HEK293 (cell line): ENCODE measurements around the gene NT5DC2.

Experiments used
- CTCF ChIA-PET: fragments of 350-600 bp; formaldehyde crosslinking; extraction: SDS; loops from one replicate; lab custom pipeline; 2021; ENCODE audit warnings: antibody characterized with exemption; lab: Yijun Ruan, JAX
- POLR2A ChIA-PET: fragments of 300-600 bp; formaldehyde crosslinking; extraction: SDS; loops from one replicate; lab custom pipeline; 2020; ENCODE audit warnings: antibody characterized with exemption, inconsistent platforms; lab: Yijun Ruan, JAX
- H3K27ac ChIP-seq: fragments of 200-500 bp; sonication (Bioruptor generic); 2 replicates; pipeline ENCODE4 v1.5.1; 2014; ENCODE audit warnings: low read depth, low read length, control low read depth, inconsistent platforms; ENCODE audit errors: extremely low read depth
- H3K36me3 ChIP-seq, 2 experiments: fragments of 200-500 bp in 1 of 2; sonication (Bioruptor generic) in 1 of 2; 1 replicate in 1 of 2; 2 replicates in 1 of 2; pipeline ENCODE4 v1.5.1; 2014 to 2017; ENCODE audit warnings: inconsistent platforms in 2 of 2, low read length in 2 of 2; ENCODE audit not compliant: control insufficient read depth in 2 of 2, insufficient read depth in 1 of 2
- H3K4me1 ChIP-seq: fragments of 200-500 bp; sonication (Bioruptor generic); 2 replicates; pipeline ENCODE4 v1.5.1; 2014; ENCODE audit warnings: mild to moderate bottlenecking, low read length, inconsistent platforms; ENCODE audit not compliant: control insufficient read depth, insufficient read depth
- H3K4me3 ChIP-seq: 2 replicates; pipeline ENCODE4 v1.5.1; 2011; ENCODE audit warnings: low read depth, mild to moderate bottlenecking, control low read depth, low read length, moderate library complexity
- H3K9me3 ChIP-seq: fragments of 200-500 bp; sonication (Bioruptor generic); 2 replicates; pipeline ENCODE4 v1.5.1; 2014; ENCODE audit warnings: low read depth, low read length, inconsistent platforms; ENCODE audit not compliant: control insufficient read depth, insufficient read depth
- GFI1B ChIP-seq: fragments of 450-650 bp; formaldehyde crosslinking; IDR thresholded peaks from 2 replicates; pipeline ENCODE4 v1.5.1; 2016; ENCODE audit warnings: missing biosample characterization, missing genetic modification characterization
- GLIS1 ChIP-seq: fragments of 450-650 bp; formaldehyde crosslinking; IDR thresholded peaks from 2 replicates; pipeline ENCODE4 v1.5.1; 2016; ENCODE audit warnings: missing biosample characterization, missing genetic modification characterization
- KLF7 ChIP-seq: fragments of 450-650 bp; formaldehyde crosslinking; IDR thresholded peaks from 2 replicates; pipeline ENCODE4 v1.5.1; 2016; ENCODE audit warnings: missing biosample characterization, missing genetic modification characterization, borderline replicate concordance
- ZBTB8A ChIP-seq: fragments of 450-650 bp; formaldehyde crosslinking; IDR thresholded peaks from 2 replicates; pipeline ENCODE4 v1.5.1; 2016; ENCODE audit warnings: missing biosample characterization, missing genetic modification characterization
- ZFP69B ChIP-seq: fragments of 450-650 bp; formaldehyde crosslinking; IDR thresholded peaks from 2 replicates; pipeline ENCODE4 v1.5.1; 2016; ENCODE audit warnings: missing biosample characterization, missing genetic modification characterization
- ZNF221 ChIP-seq: fragments of 450-650 bp; formaldehyde crosslinking; IDR thresholded peaks from 2 replicates; pipeline ENCODE4 v1.5.1; 2017; ENCODE audit warnings: missing biosample characterization, missing genetic modification characterization, borderline replicate concordance
- ZNF223 ChIP-seq: fragments of 450-650 bp; formaldehyde crosslinking; IDR thresholded peaks from 2 replicates; pipeline ENCODE4 v1.5.1; 2016; ENCODE audit warnings: missing biosample characterization, missing genetic modification characterization
- ZNF248 ChIP-seq: fragments of 450-650 bp; formaldehyde crosslinking; IDR thresholded peaks from 2 replicates; pipeline ENCODE4 v1.5.1; 2017; ENCODE audit warnings: missing biosample characterization, missing genetic modification characterization
- ZNF391 ChIP-seq: fragments of 450-650 bp; formaldehyde crosslinking; IDR thresholded peaks from 2 replicates; pipeline ENCODE4 v1.5.1; 2016; ENCODE audit warnings: low read depth, missing biosample characterization, missing genetic modification characterization, borderline replicate concordance
- ZNF560 ChIP-seq: fragments of 450-650 bp; formaldehyde crosslinking; IDR thresholded peaks from 2 replicates; pipeline ENCODE4 v1.5.1; 2017; ENCODE audit warnings: missing biosample characterization, missing genetic modification characterization, borderline replicate concordance
- ZNF658 ChIP-seq: fragments of 450-650 bp; formaldehyde crosslinking; IDR thresholded peaks from 2 replicates; pipeline ENCODE4; 2016; ENCODE audit warnings: missing biosample characterization, missing genetic modification characterization
- ZNF701 ChIP-seq: fragments of 450-650 bp; formaldehyde crosslinking; IDR thresholded peaks from 2 replicates; pipeline ENCODE4 v1.5.1; 2016; ENCODE audit warnings: missing biosample characterization, missing genetic modification characterization
- TF ChIP-seq, protein P1 (sequence below): fragments of 450-650 bp; formaldehyde crosslinking; IDR thresholded peaks from 2 replicates; pipeline ENCODE4 v1.5.1; 2017; ENCODE audit warnings: missing biosample characterization, missing genetic modification characterization
- TF ChIP-seq, protein P2 (sequence below): fragments of 450-650 bp; formaldehyde crosslinking; IDR thresholded peaks from 2 replicates; pipeline ENCODE4 v1.5.1; 2016; ENCODE audit warnings: missing biosample characterization, missing genetic modification characterization
- TF ChIP-seq, protein P3 (sequence below): fragments of 450-650 bp; formaldehyde crosslinking; IDR thresholded peaks from 2 replicates; pipeline ENCODE4 v1.5.1; 2016; ENCODE audit warnings: missing biosample characterization, missing genetic modification characterization
- TF ChIP-seq, protein P4 (sequence below): fragments of 450-650 bp; formaldehyde crosslinking; IDR thresholded peaks from 2 replicates; pipeline ENCODE4 v1.5.1; 2016; ENCODE audit warnings: missing biosample characterization, missing genetic modification characterization
- TF ChIP-seq, protein P5 (sequence below): fragments of 450-650 bp; formaldehyde crosslinking; IDR thresholded peaks from 2 replicates; pipeline ENCODE4 v1.5.1; 2016; ENCODE audit warnings: missing biosample characterization, missing genetic modification characterization

Gene NT5DC2

DNA sequence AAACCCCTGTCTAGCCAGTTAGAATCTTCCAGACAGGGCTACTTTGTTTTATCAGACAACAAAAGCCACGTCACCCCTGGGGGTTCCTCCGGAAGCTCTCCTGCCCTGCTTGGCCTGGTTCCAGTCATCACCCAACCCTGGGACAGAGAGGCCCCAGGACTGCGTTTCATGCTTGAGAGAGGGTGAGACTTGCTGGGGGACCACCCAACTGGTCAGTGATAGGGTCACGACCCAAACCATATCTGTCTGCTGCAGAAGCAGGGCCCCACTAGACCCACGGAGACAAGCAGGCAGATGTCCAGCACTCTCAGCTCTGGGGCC is 1.2 kb downstream of the NT5DC2 start:
- CTCF ChIA-PET, result no interaction called here
- H3K4me1 ChIP-seq, result peaks cover 4% of the 10 kb centered on the region; the same call in 1 of the 2 replicates
- TF ChIP-seq ZBTB8A, result no peak
- TF ChIP-seq, protein P1, sequence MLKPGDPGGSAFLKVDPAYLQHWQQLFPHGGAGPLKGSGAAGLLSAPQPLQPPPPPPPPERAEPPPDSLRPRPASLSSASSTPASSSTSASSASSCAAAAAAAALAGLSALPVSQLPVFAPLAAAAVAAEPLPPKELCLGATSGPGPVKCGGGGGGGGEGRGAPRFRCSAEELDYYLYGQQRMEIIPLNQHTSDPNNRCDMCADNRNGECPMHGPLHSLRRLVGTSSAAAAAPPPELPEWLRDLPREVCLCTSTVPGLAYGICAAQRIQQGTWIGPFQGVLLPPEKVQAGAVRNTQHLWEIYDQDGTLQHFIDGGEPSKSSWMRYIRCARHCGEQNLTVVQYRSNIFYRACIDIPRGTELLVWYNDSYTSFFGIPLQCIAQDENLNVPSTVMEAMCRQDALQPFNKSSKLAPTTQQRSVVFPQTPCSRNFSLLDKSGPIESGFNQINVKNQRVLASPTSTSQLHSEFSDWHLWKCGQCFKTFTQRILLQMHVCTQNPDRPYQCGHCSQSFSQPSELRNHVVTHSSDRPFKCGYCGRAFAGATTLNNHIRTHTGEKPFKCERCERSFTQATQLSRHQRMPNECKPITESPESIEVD (tag by site-specific recombination), result no peak
- TF ChIP-seq ZNF701 (tag by site-specific recombination), result no peak
- TF ChIP-seq, protein P2, sequence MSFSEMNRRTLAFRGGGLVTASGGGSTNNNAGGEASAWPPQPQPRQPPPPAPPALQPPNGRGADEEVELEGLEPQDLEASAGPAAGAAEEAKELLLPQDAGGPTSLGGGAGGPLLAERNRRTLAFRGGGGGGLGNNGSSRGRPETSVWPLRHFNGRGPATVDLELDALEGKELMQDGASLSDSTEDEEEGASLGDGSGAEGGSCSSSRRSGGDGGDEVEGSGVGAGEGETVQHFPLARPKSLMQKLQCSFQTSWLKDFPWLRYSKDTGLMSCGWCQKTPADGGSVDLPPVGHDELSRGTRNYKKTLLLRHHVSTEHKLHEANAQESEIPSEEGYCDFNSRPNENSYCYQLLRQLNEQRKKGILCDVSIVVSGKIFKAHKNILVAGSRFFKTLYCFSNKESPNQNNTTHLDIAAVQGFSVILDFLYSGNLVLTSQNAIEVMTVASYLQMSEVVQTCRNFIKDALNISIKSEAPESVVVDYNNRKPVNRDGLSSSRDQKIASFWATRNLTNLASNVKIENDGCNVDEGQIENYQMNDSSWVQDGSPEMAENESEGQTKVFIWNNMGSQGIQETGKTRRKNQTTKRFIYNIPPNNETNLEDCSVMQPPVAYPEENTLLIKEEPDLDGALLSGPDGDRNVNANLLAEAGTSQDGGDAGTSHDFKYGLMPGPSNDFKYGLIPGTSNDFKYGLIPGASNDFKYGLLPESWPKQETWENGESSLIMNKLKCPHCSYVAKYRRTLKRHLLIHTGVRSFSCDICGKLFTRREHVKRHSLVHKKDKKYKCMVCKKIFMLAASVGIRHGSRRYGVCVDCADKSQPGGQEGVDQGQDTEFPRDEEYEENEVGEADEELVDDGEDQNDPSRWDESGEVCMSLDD, result 0 out of 2 replicates have a peak, but pooled peaks have one; percentile 8
- no peak for TF ChIP-seq ZNF658 (tag by site-specific recombination)
- TF ChIP-seq, protein P3, sequence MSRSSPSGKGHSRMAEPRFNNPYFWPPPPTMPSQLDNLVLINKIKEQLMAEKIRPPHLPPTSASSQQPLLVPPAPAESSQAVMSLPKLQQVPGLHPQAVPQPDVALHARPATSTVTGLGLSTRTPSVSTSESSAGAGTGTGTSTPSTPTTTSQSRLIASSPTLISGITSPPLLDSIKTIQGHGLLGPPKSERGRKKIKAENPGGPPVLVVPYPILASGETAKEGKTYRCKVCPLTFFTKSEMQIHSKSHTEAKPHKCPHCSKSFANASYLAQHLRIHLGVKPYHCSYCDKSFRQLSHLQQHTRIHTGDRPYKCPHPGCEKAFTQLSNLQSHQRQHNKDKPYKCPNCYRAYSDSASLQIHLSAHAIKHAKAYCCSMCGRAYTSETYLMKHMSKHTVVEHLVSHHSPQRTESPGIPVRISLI (tag by site-specific recombination), result no peak
- peak; percentile 89 for TF ChIP-seq GLIS1
- no peak for TF ChIP-seq KLF7 (tag by site-specific recombination)
- TF ChIP-seq, protein P4, sequence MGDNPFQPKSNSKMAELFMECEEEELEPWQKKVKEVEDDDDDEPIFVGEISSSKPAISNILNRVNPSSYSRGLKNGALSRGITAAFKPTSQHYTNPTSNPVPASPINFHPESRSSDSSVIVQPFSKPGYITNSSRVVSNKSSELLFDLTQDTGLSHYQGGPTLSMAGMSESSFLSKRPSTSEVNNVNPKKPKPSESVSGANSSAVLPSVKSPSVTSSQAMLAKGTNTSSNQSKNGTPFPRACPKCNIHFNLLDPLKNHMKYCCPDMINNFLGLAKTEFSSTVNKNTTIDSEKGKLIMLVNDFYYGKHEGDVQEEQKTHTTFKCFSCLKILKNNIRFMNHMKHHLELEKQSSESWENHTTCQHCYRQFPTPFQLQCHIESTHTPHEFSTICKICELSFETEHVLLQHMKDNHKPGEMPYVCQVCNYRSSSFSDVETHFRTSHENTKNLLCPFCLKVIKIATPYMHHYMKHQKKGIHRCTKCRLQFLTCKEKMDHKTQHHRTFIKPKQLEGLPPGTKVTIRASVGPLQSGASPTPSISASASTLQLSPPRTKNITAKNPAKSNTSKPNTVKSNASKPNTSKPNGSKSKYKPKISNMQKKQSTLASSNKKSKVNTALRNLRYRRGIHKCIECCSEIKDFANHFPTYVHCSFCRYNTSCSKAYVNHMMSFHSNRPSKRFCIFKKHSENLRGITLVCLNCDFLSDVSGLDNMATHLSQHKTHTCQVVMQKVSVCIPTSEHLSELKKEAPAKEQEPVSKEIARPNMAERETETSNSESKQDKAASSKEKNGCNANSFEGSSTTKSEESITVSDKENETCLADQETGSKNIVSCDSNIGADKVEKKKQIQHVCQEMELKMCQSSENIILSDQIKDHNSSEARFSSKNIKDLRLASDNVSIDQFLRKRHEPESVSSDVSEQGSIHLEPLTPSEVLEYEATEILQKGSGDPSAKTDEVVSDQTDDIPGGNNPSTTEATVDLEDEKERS (tag by site-specific recombination), result no peak
- TF ChIP-seq GFI1B, result no peak
- no peak for TF ChIP-seq ZNF223
- TF ChIP-seq ZNF221, result no peak
- no peak for TF ChIP-seq ZFP69B (tag by site-specific recombination)
- TF ChIP-seq, protein P5, sequence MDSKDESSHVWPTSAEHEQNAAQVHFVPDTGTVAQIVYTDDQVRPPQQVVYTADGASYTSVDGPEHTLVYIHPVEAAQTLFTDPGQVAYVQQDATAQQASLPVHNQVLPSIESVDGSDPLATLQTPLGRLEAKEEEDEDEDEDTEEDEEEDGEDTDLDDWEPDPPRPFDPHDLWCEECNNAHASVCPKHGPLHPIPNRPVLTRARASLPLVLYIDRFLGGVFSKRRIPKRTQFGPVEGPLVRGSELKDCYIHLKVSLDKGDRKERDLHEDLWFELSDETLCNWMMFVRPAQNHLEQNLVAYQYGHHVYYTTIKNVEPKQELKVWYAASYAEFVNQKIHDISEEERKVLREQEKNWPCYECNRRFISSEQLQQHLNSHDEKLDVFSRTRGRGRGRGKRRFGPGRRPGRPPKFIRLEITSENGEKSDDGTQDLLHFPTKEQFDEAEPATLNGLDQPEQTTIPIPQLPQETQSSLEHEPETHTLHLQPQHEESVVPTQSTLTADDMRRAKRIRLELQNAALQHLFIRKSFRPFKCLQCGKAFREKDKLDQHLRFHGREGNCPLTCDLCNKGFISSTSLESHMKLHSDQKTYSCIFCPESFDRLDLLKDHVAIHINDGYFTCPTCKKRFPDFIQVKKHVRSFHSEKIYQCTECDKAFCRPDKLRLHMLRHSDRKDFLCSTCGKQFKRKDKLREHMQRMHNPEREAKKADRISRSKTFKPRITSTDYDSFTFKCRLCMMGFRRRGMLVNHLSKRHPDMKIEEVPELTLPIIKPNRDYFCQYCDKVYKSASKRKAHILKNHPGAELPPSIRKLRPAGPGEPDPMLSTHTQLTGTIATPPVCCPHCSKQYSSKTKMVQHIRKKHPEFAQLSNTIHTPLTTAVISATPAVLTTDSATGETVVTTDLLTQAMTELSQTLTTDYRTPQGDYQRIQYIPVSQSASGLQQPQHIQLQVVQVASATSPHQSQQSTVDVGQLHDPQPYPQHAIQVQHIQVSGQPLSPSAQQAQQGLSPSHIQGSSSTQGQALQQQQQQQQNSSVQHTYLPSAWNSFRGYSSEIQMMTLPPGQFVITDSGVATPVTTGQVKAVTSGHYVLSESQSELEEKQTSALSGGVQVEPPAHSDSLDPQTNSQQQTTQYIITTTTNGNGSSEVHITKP (tag by site-specific recombination), result peak; percentile 76
- no peak for TF ChIP-seq ZNF391 (tag by site-specific recombination)
- TF ChIP-seq ZNF248, result no peak
- no peak for TF ChIP-seq ZNF560 (tag by site-specific recombination)
- H3K9me3 ChIP-seq, result no peaks in the 10 kb centered on the region
- peak overlapping the region; percentile 63 for H3K4me3 ChIP-seq
- H3K27ac ChIP-seq, result peak overlapping the region; percentile 86; the same call in 1 of the 2 replicates
- POLR2A ChIA-PET, result no interaction called here
- H3K36me3 ChIP-seq, result peaks cover 0 to 44% of the 10 kb centered on the region in 2 experiments; a peak in 1 of 3 replicates
